Aorta (tissue), 5 donors: Measurements from ENCODE around the gene CFAP92. TPM values are rescaled to one million over a fixed set of nuclear protein-coding genes. Genes with fewer than 3 reads are reported as not detected.
A peak's percentile ranks its signal among the peaks of the same experiment; 100 is the strongest.

Experiments used
- ATAC-seq: fragments of 200-7000 bp; cut with Tn5 transposase; one replicate; pipeline ENCODE4 v1.9.1; 2022; ENCODE audit warnings: moderate library complexity; ENCODE audit not compliant: low FRiP score
- DNase-seq, 2 donors: peaks; one replicate each; pipeline ENCODE4 v3.0.0-alpha.2; 2020
- H3K27ac ChIP-seq, 2 donors: one replicate each; pipeline ENCODE4 v1.5.1; 2013; ENCODE audit warnings: low read length in 2 of 2, mild to moderate bottlenecking in 2 of 2, moderate library complexity in 2 of 2, control low read depth in 1 of 2, inconsistent platforms in 1 of 2, low read depth in 1 of 2
- H3K27me3 ChIP-seq, 2 donors: one replicate each; pipeline ENCODE4 v1.6.1; 2013; ENCODE audit warnings: control low read depth in 1 of 2, low read length in 1 of 2, mild to moderate bottlenecking in 1 of 2, moderate library complexity in 1 of 2; ENCODE audit not compliant: insufficient read depth in 2 of 2, control insufficient read depth in 1 of 2
- H3K36me3 ChIP-seq, 2 donors: one replicate each; pipeline ENCODE4 v1.6.1; 2013; ENCODE audit warnings: control low read depth in 1 of 2, low read length in 1 of 2, mild to moderate bottlenecking in 1 of 2; ENCODE audit not compliant: insufficient read depth in 2 of 2, control insufficient read depth in 1 of 2
- H3K4me1 ChIP-seq, 2 donors: one replicate each; pipeline ENCODE4 v1.6.1; 2013; ENCODE audit warnings: low read length in 2 of 2, control low read depth in 1 of 2, mild to moderate bottlenecking in 1 of 2, moderate library complexity in 1 of 2; ENCODE audit not compliant: insufficient read depth in 2 of 2, control insufficient read depth in 1 of 2
- H3K4me3 ChIP-seq, 2 donors: one replicate each; pipeline ENCODE4 v1.5.1; 2013; ENCODE audit warnings: low read length in 2 of 2, control low read depth in 1 of 2, mild to moderate bottlenecking in 1 of 2
- H3K9me3 ChIP-seq: one replicate; pipeline ENCODE4 v1.6.1; 2013; ENCODE audit warnings: mild to moderate bottlenecking, low read length; ENCODE audit not compliant: control insufficient read depth
- WGBS, 2 donors: extraction: QIAGEN DNeasy Blood & Tissue Kit; methylation state at CpG; one replicate each; pipeline ENCODE4 v1.1.7; 2013; 5-methylcytosine and 5-hydroxymethylcytosine counted together
- intact Hi-C, 2 donors: fragments of 100-400 bp; cut with DNase I; formaldehyde crosslinking; loops; one replicate each; pipeline versions ENCODE4 v1.14.2 to v1.15.0; 2022
- polyA plus RNA-seq, 2 donors: library from polyadenylated mRNA; stranded (reverse); fragments of 200-250 nt; gene quantifications; one replicate each; pipeline ENCODE4 v1.2.3, GENCODE V29; 2013
- total RNA-seq, 2 donors: library from RNA; stranded (reverse); fragmentation: NEBNext Ultra II Directional; extraction: Animal tissue kit (Norgen Biotek cat#: 25700); gene quantifications; one replicate each; pipeline ENCODE4 v1.2.1, GENCODE V29; 2021
- donor health status: healthy with polysubstance abuse.
- donor health status: Bipolar disorder and iron deficiency.
- donor health status: DM: no; HTN: no; CAD: no.
- donor health status: DM: no; HTN: no; CAD: no.
- donor health status: DM: yes; HTN: yes; CAD: no.

CFAP92 gene
- total and polyA plus RNA-seq, 4 donors: 0.62 to 1.2 TPM; not detected in 2

DNA sequence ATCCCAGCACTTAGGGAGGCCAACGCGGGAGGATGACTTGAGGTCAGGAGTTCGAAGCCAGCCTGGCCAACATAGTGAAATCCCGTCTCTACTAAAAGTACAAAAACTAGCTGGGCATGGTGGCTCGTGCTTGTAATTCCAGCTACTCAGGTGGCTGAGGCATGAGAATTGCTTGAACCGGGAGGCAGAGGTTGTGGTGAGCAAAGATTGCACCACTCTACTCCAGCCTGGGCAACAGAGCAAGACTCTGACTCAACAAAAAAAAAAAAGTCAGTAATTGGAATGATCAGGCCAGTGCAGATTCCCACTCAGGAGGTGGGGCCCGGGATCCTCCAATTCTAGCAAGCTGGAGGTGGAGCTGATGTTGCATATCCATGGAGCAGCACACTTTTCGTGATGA lies 5.6 kb downstream of the CFAP92 start:
- H3K27me3 ChIP-seq: no peaks in the 10 kb centered on the region
- intact Hi-C loops: no loop called here
- 91 to 93% methylated on average over 8 of the region's 8 CpGs for WGBS, 2 donors
- DNase-seq: no peak
- no peak overlapping the region for H3K4me3 ChIP-seq
- H3K36me3 ChIP-seq: no peaks in the 10 kb centered on the region
- no peaks in the 10 kb centered on the region for H3K4me1 ChIP-seq
- no peaks in the 10 kb centered on the region for H3K9me3 ChIP-seq
- ATAC-seq: no peak
- H3K27ac ChIP-seq: no peak overlapping the region

DNA sequence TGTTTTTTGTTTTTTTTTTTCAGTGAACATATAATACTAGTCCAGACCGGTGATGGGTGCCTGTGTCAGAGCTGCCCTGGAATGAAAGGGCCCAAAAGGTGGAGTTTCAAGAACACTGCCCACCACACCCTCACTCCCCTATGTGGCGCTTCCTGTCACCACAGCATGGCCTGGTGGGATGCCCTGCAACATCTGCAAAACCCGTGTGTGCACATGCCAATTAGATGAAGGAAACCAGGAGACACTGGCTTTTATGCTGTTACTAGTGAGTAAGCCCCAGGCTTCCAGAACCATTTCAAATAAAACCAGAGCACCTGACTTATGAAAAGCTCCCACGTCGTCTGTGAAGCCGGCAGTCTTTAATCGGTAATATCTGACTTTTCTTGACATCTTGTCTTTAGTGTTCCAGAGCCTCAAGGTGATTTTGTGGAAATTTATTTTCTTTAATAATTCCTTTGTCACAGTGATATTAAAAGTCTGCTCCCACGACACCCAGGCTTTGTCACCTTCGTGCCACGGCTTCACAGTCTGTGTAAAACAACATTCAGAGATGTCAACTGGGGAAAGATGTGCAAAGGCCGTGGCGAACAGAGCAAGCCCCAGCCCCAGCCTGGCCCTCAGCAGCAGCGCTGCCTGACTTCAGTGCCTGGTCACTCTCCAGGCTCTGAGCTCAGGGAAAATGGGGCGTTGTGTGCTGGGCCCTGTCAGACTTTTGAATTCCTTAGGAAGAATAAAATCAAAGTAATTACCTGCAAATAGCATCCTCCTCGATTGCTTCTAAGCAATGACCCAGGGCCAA lies 6.4 kb downstream of the CFAP92 start:
- Histone ChIP-seq H3K4me3 (no peak overlapping the region), H3K36me3 (no peaks in the 10 kb centered on the region), H3K4me1 (no peaks in the 10 kb centered on the region), H3K9me3 (no peaks in the 10 kb centered on the region), H3K27me3 (no peaks in the 10 kb centered on the region), H3K27ac (no peak overlapping the region)
- ATAC-seq (no peak), DNase-seq (no peak)
- WGBS, 2 donors: 88% methylated on average over 15 of the region's 15 CpGs
- intact Hi-C loops: no loop called here

DNA sequence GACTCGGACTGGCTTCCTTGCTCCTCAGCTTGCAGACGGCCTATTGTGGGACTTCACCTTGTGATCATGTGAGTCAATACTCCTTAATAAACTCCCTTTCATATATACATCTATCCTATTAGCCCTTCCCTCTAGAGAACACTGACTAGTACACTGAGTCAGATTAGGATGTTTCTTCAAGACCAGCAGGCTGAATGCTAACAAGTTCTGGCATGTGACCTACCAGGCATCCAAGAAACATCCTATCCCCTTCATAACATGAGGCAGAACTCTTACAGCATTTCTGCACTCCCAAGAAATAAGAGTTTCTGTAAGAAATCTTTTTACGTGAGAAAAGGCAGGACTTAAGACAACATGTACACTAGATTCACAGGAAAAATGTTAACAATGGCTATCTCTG lies 9.3 kb downstream of the CFAP92 start:
- intact Hi-C loops: no loop called here
- no peaks in the 10 kb centered on the region for H3K9me3 ChIP-seq
- WGBS, 2 donors: 90 to 95% methylated on average over 3 of the region's 3 CpGs
- H3K36me3 ChIP-seq: no peaks in the 10 kb centered on the region
- no peak overlapping the region for H3K27ac ChIP-seq
- H3K4me3 ChIP-seq: no peak overlapping the region
- H3K27me3 ChIP-seq: no peaks in the 10 kb centered on the region
- no peaks in the 10 kb centered on the region for H3K4me1 ChIP-seq
- ATAC-seq: no peak
- no peak for DNase-seq

DNA sequence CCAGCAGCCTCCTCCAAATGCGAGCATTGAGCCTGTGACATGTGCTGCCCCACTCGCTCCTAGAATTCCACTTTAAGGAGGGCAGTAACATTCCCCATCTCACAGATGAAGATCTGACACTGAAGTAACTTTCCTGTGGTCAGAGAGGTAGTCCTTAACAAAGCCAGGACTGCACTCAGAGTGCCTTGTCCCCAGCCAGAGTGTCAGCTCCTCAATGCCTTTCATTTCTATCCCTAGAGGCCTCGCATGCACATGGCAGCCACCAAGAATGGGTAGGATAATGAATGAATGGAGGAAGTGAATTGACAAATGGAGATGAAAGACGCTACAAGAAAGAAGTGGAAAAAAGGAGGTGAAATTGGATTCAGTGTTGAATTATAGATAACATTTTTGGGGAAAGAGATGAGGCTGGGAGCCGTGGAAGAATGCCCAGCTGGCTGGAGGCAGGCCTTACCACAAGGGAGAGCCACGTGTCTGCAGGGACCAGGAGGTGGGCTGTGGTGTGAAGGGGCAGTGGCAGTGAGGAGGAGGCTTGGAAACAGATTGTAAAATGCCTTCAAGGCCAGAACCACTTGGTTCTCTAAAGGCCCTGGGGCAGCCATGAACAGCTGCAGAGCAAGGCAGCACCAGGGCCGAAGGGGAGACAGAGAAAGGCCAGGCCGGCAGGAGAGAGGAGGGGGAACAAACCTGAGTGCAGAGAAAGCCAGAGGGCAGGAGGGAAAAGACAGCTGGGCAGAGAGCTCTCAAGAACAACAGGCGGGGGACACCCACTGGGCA lies 10.4 kb downstream of the CFAP92 start:
- Histone ChIP-seq H3K4me3 (no peak overlapping the region), H3K36me3 (no peaks in the 10 kb centered on the region), H3K27ac (no peak overlapping the region), H3K9me3 (no peaks in the 10 kb centered on the region), H3K4me1 (no peaks in the 10 kb centered on the region), H3K27me3 (no peaks in the 10 kb centered on the region)
- ATAC-seq (no peak), DNase-seq (no peak)
- 84 to 86% methylated on average over 9 of the region's 9 CpGs for WGBS, 2 donors
- intact Hi-C loops: no loop called here

DNA sequence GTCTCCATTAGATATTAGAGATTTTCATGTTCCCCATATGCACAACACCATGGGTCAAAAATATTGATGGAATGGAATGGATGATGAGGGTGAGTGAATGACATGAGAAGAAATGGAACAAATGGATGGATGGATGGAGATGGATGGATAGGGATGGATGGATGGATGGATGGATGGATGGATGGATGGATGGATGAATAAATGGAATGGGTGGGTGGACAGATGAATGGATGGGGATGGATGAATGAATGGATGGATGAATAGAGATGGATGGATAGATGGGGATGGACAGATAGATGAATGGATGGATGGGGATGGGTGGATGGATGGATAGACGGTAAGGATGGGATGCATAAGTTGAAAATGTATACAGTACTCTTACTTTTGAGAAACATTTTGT lies 18.6 kb downstream of the CFAP92 start:
- no peaks in the 10 kb centered on the region for H3K9me3 ChIP-seq
- no peak for ATAC-seq
- no peaks in the 10 kb centered on the region for H3K36me3 ChIP-seq
- no peak overlapping the region for H3K4me3 ChIP-seq
- H3K4me1 ChIP-seq: no peaks in the 10 kb centered on the region
- DNase-seq: no peak
- no peaks in the 10 kb centered on the region for H3K27me3 ChIP-seq
- 94 to 100% methylated on average over 1 of the region's 1 CpG for WGBS, 2 donors
- H3K27ac ChIP-seq: no peak overlapping the region
- intact Hi-C loops: loop anchor here in 1 of 2 donors (10.0 kb wide), 1 partner anchor 120 kb away; no protein-coding TSS in a partner anchor

DNA sequence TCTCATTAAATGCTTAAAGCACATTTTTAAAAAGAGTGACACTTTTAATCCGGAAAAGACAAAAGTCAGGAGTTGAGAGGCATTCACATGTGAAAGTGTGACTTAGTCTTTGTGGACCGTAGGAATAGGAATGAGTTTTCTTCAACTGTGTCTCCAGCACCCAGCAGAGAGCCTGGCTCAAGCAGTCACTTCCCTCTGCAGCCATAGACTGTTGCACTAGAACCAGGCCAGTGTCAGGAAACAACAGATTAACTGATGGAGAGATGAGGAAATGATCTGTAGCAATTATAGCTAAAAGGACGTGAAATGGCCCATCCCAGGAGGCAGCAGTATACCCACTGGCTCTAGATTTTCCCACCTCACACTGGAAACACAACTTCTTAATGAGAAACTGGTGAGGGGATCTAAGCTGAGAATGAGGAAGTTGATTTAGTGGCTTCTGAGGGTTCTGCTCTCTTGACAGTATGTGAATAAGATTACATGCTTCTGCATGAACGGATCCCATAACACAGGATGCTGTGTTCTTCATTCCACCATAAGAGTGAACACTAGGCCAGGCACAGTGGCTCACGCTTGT lies 19.8 kb downstream of the CFAP92 start:
- Histone ChIP-seq H3K4me3 (no peak overlapping the region), H3K4me1 (no peaks in the 10 kb centered on the region), H3K27me3 (no peaks in the 10 kb centered on the region), H3K9me3 (no peaks in the 10 kb centered on the region), H3K36me3 (no peaks in the 10 kb centered on the region), H3K27ac (no peak overlapping the region)
- WGBS, 2 donors: 72 to 79% methylated on average over 5 of the region's 5 CpGs
- DNase-seq (no peak), ATAC-seq (no peak)
- intact Hi-C loops: loop anchor here (5.0 to 10.0 kb wide), 2 partner anchors 121 to 273 kb away; partner anchors contain the start of gene COPG1 (in 1 of the 2)

DNA sequence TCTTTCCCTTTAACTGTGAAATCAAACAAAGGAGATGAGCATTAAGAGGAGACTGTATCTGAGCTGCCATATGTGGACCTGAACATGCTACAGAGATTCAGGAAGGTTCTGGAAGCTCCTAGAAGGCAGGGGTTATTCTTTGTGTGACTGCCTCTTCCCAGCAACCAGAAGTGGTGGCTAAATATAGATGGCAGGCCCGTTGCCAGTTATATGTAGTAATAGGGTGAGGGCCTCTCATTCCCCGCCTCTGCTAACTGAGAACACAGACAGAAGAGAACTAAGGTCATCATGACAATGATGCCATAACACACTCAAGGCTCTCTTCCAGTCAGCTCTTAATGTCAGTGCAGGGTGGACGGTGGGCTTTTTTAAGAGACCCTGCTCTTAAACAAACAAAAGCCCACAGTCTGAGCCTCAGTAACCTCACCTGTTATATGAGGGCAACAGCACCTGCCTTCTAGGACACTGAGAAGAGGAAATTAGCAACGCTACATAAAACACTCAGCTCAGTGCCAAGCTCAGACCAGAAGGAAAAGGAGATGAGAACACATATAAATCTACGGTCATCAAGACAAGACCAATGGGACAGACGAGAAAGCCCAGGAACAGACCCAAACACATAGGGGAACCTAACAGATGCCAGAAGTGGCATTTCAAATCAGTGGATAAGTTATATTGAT lies 22.3 kb downstream of the CFAP92 start:
- H3K27ac ChIP-seq: no peak overlapping the region
- DNase-seq: peak in 1 of 2 donors; percentile 59

DNA sequence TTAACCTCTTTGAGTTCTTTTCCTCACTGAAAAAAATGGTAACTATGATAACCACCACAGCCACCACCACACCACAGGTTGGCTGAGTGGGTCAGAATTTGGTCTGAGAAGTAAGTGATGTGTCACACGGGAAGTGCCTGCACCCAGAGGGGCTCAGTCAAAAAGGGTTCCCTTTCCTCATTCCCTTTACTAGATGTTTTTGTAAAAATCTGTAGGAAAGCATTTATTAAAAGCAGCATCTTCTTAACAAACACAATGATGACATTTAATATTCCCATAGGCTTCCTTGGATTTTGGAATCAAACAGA lies 23.2 kb downstream of the CFAP92 start:
- Histone ChIP-seq H3K4me1 (no peaks in the 10 kb centered on the region), H3K4me3 (no peak overlapping the region), H3K27me3 (no peaks in the 10 kb centered on the region), H3K27ac (no peak overlapping the region), H3K9me3 (no peaks in the 10 kb centered on the region), H3K36me3 (no peaks in the 10 kb centered on the region)
- DNase-seq: no peak
- WGBS, 2 donors: 24 to 45% methylated on average over 1 of the region's 1 CpG
- intact Hi-C loops: loop anchor here (2.0 to 10.0 kb wide), 3 partner anchors 124 to 278 kb away; partner anchors contain the start of gene COPG1 (in 2 of the 2)
- no peak for ATAC-seq

More for the DNA sequence above, 22.3 kb downstream of the CFAP92 start:
- no peaks in the 10 kb centered on the region for H3K36me3 ChIP-seq
- intact Hi-C loops: loop anchor here (2.0 to 10.0 kb wide), 3 partner anchors 123 to 277 kb away; partner anchors contain the start of gene COPG1 (in 2 of the 2)
- no peak overlapping the region for H3K4me3 ChIP-seq
- no peak for ATAC-seq
- H3K4me1 ChIP-seq: no peaks in the 10 kb centered on the region
- H3K9me3 ChIP-seq: no peaks in the 10 kb centered on the region
- no peaks in the 10 kb centered on the region for H3K27me3 ChIP-seq
- 69 to 74% methylated on average over 6 of the region's 6 CpGs for WGBS, 2 donors
